EH (cell line): ENCODE data around the gene HES7.
"Not testable (repeated sequence)": the region's sequence is repeated elsewhere in the genome, so short reads cannot be mapped to it uniquely, and the experiment has no call there.

Experiments
- DNase-seq: peaks from one replicate; pipeline ENCODE4 v3.0.0-alpha.2; 2015; ENCODE audit warnings: low read depth

Gene HES7

DNA sequence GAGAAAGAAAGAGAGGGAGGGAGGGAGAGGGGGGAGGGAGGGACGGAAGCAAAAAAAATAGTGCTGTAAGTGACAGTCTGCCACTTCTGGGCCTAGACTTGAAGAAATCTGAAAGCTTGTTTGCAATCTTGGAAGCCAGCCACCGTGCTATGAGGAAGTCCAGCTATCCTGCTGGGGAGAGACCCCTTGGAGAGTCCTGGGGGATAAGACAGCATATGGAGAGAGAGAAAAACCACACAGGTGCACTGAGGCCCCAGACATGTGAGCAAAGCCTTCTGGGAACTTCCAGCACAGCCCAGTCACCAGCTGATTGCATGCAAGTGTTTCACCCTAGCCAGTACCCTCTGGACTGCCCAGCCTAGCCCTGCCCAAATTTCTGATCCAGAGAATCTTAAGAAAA, 23.8 kb downstream of the HES7 start:
- DNase-seq, result no peak

DNA sequence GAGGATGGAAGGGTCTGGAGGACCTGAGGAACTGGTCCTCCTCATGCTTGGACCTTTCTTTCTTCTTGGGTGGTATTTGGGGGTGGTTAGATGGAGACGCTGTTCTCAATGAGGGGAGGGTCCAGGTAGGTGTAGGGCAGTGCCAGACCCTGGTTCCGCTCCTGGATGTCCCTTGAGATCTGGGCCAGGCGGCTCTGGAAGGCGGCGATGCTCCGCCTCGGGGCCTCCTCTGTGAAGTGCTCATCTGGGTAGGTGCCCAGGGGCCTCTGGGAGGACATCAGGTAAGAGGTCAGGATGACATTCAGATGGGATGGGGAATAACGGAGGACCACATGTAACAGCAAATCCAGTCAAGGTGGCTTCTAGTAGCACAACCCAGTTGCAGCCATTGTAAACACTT, 27.4 kb downstream of the HES7 start:
- no peak for DNase-seq

GRCh38 chr17:8095361-8095760, 28.5 kb downstream of the HES7 start:
- DNase-seq, result no peak

DNA sequence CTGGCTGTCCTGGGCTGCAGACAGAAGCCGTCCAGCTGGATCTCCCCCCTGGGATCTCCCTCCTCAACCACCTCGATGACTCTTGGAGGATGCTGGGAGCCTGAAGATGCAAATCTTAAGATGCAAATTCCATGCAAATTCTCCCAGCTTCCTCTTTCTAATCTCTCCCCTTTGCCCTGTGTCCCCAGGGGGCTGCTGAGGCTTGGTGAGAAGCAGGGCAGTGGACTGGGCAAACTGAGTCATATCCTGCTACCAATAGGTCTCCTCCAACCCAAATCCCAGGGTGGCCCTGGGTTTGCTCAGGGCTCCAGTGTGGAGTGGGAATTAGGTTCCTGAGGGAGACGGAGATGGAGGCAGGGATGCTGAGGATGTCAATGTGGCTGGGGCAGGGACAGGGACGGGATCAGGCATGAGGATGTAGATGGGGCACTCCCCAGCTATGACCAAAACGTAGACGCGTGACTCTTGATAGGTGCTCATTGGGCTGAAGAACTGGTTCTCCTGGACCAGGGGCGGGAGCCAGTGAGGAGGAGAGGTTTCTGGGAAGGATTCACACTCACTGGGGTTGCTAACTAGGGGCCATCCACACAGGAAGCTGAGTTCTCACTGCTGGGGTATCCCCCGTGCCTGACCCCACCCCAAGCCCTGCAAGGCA, 32.7 kb downstream of the HES7 start:
- no peak for DNase-seq

DNA sequence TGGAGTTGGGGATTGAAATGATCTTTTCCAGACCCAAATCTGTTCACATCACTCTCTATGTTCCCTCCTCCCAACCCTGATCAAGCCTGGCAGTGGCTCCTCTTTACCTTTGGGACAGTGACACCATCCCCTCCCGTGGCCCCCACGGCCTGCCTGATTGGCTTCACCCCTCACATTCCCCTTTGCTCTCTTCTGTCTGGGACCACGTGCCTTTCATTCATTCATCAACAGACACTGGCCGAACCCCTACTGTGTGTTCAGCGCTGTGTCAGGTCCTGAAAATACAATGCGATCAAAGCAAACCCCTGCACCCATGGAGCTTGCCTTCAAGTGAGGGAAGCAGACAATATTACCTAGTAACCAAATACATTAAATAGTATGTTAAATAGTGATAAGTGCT, 34.2 kb downstream of the HES7 start:
- no peak for DNase-seq

DNA sequence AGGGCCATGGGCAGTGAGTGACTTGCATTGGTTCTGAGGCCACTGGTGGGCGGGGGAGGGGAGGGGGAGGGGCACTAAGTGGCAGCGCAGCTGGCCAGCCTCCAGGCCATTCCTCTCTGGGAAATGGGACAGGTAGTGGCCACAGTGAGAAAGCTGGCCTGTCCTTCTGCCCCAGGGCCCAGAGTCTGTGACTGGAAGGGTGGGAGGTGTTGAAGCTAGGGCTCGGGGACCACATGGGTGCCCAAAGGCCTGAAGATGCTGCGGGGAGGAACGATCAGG, 36.0 kb downstream of the HES7 start:
- DNase-seq, result no peak

- DNase-seq, result no peak
Observed at GRCh38 chr17:8087075-8087951, 36.6 kb downstream of the HES7 start, which contains the start of gene ALOX12B. Gene ALOX12B, minus strand, starts transcription at chr17:8087716. Its CDS starts 274 bp downstream, at chr17:8087442.

GRCh38 chr17:8084250-8084649, 39.7 kb downstream of the HES7 start:
- no peak for DNase-seq

DNA sequence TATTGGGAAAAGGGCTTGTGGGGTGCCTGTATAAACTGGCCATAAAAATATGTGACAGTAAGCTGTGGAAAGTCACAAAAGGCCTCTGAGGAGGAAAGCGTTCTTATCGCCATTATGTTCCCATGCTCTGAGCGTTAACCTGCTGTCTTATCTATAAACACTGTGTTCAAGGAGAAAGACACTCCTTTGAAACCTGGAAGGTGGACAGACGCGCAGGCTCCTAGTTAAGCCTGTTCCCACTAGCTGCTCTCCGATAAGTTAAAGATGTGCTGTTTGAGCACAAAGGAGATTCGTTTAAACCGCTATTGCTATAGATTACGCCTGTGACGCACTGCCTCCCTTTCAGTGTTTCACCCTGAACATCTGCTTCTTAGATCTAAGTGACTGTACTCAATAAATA, 41.6 kb downstream of the HES7 start:
- DNase-seq, result no peak

GRCh38 chr17:8081876-8082275, 42.0 kb downstream of the HES7 start:
- DNase-seq, result no peak

DNA sequence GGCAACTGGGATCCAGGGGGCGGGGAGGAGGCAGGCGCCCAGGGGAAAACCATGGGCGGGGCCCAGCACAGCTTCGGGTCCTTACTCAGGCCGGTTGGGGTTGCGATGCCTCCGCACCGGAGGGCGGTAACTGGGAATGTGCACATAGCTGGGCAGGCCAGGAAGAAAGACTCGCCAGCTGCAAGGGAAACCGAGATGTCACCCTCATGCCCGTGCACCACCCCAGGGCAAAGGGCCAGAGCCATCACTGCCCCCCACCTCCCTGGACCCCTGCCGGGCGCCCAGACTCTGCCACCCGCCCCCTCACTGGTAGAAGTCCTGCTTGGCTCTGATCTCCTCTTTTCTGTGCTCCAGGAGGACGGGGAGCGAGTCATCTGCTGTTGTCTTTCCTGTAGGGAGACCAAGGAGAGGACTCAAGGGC, 43.1 kb downstream of the HES7 start:
- DNase-seq, result no peak

DNA sequence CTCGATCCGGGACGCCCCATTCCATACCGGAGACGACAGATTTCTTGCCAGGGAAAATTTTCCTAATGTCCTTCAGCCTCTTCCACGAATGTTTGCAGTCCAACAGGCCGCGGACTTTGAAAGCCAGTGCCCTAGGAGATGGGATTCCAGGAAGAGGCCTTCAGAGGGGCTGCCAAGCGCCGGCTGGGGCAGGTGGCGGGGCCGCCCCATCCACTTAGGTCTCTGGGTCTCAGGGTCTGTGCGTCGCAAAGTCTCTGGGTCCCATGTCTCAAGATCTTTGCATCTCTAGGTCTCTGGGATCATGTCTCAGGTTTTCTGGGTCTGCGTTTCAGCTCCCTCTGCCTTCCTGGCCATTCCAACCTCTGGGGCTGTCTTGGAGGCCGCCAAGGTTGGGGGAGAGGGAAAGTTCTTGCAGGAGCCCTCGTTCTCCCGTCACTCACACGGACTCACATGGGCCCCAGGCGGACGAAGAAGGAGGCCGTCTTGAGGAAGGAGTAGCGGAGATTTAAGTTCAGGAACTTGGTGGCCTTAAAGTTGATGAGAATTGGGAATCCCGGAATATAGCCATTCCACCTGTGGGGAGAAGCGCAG, 43.6 kb downstream of the HES7 start:
- DNase-seq, result no peak

- DNase-seq, result peak; percentile 63
Observed at GRCh38 chr17:8079291-8080207, 44.4 kb downstream of the HES7 start.

GRCh38 chr17:8077939-8078338, 46.0 kb downstream of the HES7 start:
- not testable (repeated sequence) for DNase-seq

- no peak for DNase-seq
Observed at GRCh38 chr17:8076502-8077266, 47.2 kb downstream of the HES7 start.

GRCh38 chr17:8075574-8076342, 48.1 kb downstream of the HES7 start:
- DNase-seq, result no peak

- DNase-seq, result no peak
Observed at GRCh38 chr17:8075081-8075480, 48.8 kb downstream of the HES7 start.

DNA sequence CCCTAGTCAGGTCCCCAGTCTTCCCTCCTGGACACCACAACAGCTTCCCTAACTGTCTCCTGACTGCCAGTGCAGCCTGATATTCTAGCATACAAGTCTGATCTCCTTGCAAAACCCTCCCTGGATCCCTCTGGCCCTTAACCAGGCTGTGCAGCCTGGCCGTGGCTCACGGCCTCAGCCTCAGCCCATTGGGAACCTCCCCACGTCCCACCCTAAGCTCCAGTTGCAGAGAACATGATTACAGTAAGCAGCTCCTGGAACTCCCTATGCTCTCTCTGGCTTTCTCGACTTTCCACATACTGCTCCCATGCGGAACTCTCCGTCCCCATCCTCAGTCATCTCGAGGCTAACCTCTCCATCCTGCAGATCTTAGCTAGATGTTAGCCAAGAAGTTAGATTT, 49.4 kb downstream of the HES7 start:
- DNase-seq, result no peak

- peak; percentile 62 for DNase-seq
Observed at GRCh38 chr17:8073627-8074484, 50.0 kb downstream of the HES7 start.
